Natural killer cell (primary cell): Measurements from ENCODE around the gene LYPD6B. TPM values are rescaled to one million over a fixed set of nuclear protein-coding genes. Genes with fewer than 3 reads are reported as not detected.

Experiments used
- ATAC-seq, 3 donors: fragments of 150-1000 bp in 2 of 3; fragments of 200-7000 bp in 1 of 3; cut with Tn5 transposase; 1 replicate in 1 of 3; 2 replicates in 2 of 3; pipeline ENCODE4 v1.10.0; 2021; ENCODE audit warnings: mild to moderate bottlenecking in 2 of 3, moderate library complexity in 2 of 3
- DNase-seq, 2 donors: peaks; one replicate each; pipeline versions ENCODE4 v3.0.0 to v3.0.0-alpha.2; 2013 to 2021; ENCODE audit warnings: mixed read lengths in 1 of 2
- H3K27ac ChIP-seq: one replicate; pipeline ENCODE4 v1.5.1; 2013; ENCODE audit warnings: mild to moderate bottlenecking, low read length
- H3K27me3 ChIP-seq: one replicate; pipeline ENCODE4 v1.6.1; 2013; ENCODE audit warnings: low read length; ENCODE audit not compliant: control insufficient read depth, insufficient read depth
- H3K36me3 ChIP-seq: one replicate; pipeline ENCODE4 v1.6.1; 2013; ENCODE audit warnings: low read length; ENCODE audit not compliant: control insufficient read depth, insufficient read depth
- H3K4me1 ChIP-seq: one replicate; pipeline ENCODE4 v1.6.1; 2013; ENCODE audit warnings: low read length; ENCODE audit not compliant: control insufficient read depth, insufficient read depth
- H3K4me3 ChIP-seq: one replicate; pipeline ENCODE4 v1.5.1; 2013; ENCODE audit warnings: low read length
- H3K9me3 ChIP-seq: one replicate; pipeline ENCODE4 v1.6.1; 2013; ENCODE audit warnings: low read length; ENCODE audit not compliant: control insufficient read depth, insufficient read depth
- H3K27ac Mint-ChIP-seq, 2 donors: one replicate each; pipeline ENCODE4 v1.8.0; 2022; ENCODE audit warnings: mild to moderate bottlenecking in 2 of 2, mixed read lengths in 2 of 2, moderate library complexity in 1 of 2
- H3K27me3 Mint-ChIP-seq, 2 donors: one replicate each; pipeline ENCODE4 v1.8.0; 2022; ENCODE audit warnings: low read depth in 2 of 2, mixed read lengths in 2 of 2
- H3K36me3 Mint-ChIP-seq: one replicate; pipeline ENCODE4 v1.8.0; 2022; ENCODE audit warnings: mixed read lengths
- H3K4me1 Mint-ChIP-seq, 2 donors: one replicate each; pipeline ENCODE4 v1.8.0; 2022; ENCODE audit warnings: mixed read lengths in 2 of 2
- H3K4me3 Mint-ChIP-seq: one replicate; pipeline ENCODE4 v1.8.0; 2022; ENCODE audit warnings: mild to moderate bottlenecking, moderate library complexity, mixed read lengths
- H3K9me3 Mint-ChIP-seq, 2 donors: one replicate each; pipeline ENCODE4 v1.8.0; 2022; ENCODE audit warnings: mixed read lengths in 2 of 2
- CTCF ChIP-seq: fragments of 200-600 bp; IDR thresholded peaks from one replicate; pipeline ENCODE4 v1.8.0; 2022; ENCODE audit warnings: antibody characterized with exemption
- WGBS: methylation state at CpG from one replicate; pipeline ENCODE4 v1.1.7; 2013; ENCODE audit warnings: missing lambda C conversion rate; ENCODE audit not compliant: insufficient coverage; 5-methylcytosine and 5-hydroxymethylcytosine counted together
- intact Hi-C: fragments of 100-400 bp; cut with micrococcal nuclease; formaldehyde crosslinking; loops from one replicate; pipeline ENCODE4 v1.14.2; 2022
- total RNA-seq, 4 donors: library from RNA; stranded (reverse); fragments of 120-200 nt in 1 of 4; gene quantifications; one replicate each; pipeline versions ENCODE4 v1.2.3 to v1.2.4, GENCODE V29; 2013 to 2022

LYPD6B gene
- total RNA-seq, 3 donors from 2014 or later (not counting 1 experiment from before 2014, with no cell fraction given) = not detected

DNA sequence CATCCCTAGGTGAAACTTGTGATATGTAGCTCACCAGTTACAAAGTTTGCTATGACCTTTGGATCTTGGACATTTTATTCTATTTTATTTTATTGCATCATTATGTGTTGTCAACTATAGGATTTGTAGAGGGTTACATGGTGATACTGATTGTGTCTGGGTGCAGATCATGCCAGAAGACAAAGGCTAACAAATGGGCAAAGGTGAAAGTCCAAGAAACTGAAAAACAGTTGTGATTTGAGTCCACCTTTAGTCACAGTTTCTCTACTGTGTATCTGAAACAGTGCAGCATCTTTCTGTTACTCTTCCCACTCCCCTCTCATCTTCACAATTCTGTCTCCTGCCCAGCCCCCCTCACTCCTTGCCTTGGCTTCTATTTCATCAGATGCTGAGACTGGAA is 180.0 kb downstream of the LYPD6B start:
- H3K4me1 ChIP-seq = no peaks in the 10 kb centered on the region
- no peaks in the 10 kb centered on the region for H3K27me3 ChIP-seq
- H3K27me3 Mint-ChIP-seq = peaks cover 0 to 4% of the 10 kb centered on the region in 2 donors
- no peak for TF ChIP-seq CTCF
- intact Hi-C loops = no loop called here
- no peaks in the 10 kb centered on the region for H3K36me3 Mint-ChIP-seq
- H3K9me3 ChIP-seq = no peaks in the 10 kb centered on the region
- H3K4me1 Mint-ChIP-seq = no peaks in the 10 kb centered on the region
- peaks cover 0 to 2% of the 10 kb centered on the region in 2 donors for H3K9me3 Mint-ChIP-seq
- H3K4me3 ChIP-seq = no peak overlapping the region
- H3K4me3 Mint-ChIP-seq = no peak overlapping the region
- DNase-seq (no peak), ATAC-seq (no peak)
- H3K27ac Mint-ChIP-seq = no peak overlapping the region
- H3K36me3 ChIP-seq = no peaks in the 10 kb centered on the region
- no peak overlapping the region for H3K27ac ChIP-seq

- DNase-seq = no peak
- Histone ChIP-seq H3K4me3 (no peak overlapping the region), H3K36me3 (no peaks in the 10 kb centered on the region), H3K27me3 (no peaks in the 10 kb centered on the region), H3K9me3 (no peaks in the 10 kb centered on the region), H3K4me1 (no peaks in the 10 kb centered on the region), H3K27ac (no peak overlapping the region)
- Mint-ChIP-seq H3K4me3 (no peak overlapping the region), H3K36me3 (no peaks in the 10 kb centered on the region), H3K27me3 (peaks cover 0 to 4% of the 10 kb centered on the region in 2 donors), H3K27ac (no peak overlapping the region), H3K9me3 (peaks cover 0 to 2% of the 10 kb centered on the region in 2 donors), H3K4me1 (no peaks in the 10 kb centered on the region)
- intact Hi-C loops = no loop called here
- TF ChIP-seq CTCF = no peak
- no peak for ATAC-seq
- 88% methylated on average over 3 of the region's 3 CpGs for WGBS
Measured at GRCh38 chr2:149219856-149220255, 181.4 kb downstream of the LYPD6B start.

GRCh38 chr2:149221002-149221401 is 182.5 kb downstream of the LYPD6B start:
- no peak overlapping the region for H3K27ac ChIP-seq
- H3K27me3 ChIP-seq = no peaks in the 10 kb centered on the region
- no peak overlapping the region for H3K27ac Mint-ChIP-seq
- no peak overlapping the region for H3K4me3 ChIP-seq
- no peaks in the 10 kb centered on the region for H3K4me1 Mint-ChIP-seq
- intact Hi-C loops = no loop called here
- no peak for TF ChIP-seq CTCF
- no peaks in the 10 kb centered on the region for H3K36me3 ChIP-seq
- no peak for ATAC-seq
- no peaks in the 10 kb centered on the region for H3K4me1 ChIP-seq
- no peak overlapping the region for H3K4me3 Mint-ChIP-seq
- H3K9me3 ChIP-seq = no peaks in the 10 kb centered on the region
- H3K27me3 Mint-ChIP-seq = peaks cover 0 to 4% of the 10 kb centered on the region in 2 donors
- no peaks in the 10 kb centered on the region for H3K36me3 Mint-ChIP-seq
- DNase-seq = no peak
- 95% methylated on average over 8 of the region's 9 CpGs for WGBS
- peaks cover 2 to 4% of the 10 kb centered on the region in 2 donors for H3K9me3 Mint-ChIP-seq

DNA sequence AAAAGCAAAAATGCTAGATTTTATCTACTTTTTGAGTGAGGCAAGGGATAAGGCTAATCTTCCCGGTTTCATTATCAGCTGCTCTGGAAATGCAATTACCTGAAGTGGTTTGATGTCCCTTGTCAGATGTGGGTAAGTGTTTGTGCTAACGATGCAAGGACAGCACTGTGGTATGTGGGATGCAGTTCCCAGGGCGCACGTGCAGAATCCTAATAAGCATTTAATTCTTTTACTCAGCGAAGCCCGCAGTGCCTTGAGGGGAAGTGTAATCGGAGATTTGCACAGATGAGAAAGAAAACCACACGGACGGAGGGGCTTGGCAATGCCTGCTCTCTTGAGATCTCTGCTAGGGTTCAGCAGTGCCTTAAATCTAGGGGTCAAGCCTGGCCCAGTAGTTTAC is 183.4 kb downstream of the LYPD6B start:
- DNase-seq (no peak), ATAC-seq (no peak)
- no peaks in the 10 kb centered on the region for H3K27me3 ChIP-seq
- Mint-ChIP-seq H3K9me3 (peaks cover 2 to 6% of the 10 kb centered on the region in 2 donors), H3K27me3 (peaks cover 0 to 4% of the 10 kb centered on the region in 2 donors), H3K27ac (no peak overlapping the region), H3K4me3 (no peak overlapping the region), H3K36me3 (no peaks in the 10 kb centered on the region), H3K4me1 (no peaks in the 10 kb centered on the region)
- no peaks in the 10 kb centered on the region for H3K36me3 ChIP-seq
- intact Hi-C loops = no loop called here
- H3K4me3 ChIP-seq = no peak overlapping the region
- 74% methylated on average over 9 of the region's 9 CpGs for WGBS
- no peaks in the 10 kb centered on the region for H3K9me3 ChIP-seq
- no peaks in the 10 kb centered on the region for H3K4me1 ChIP-seq
- H3K27ac ChIP-seq = no peak overlapping the region
- TF ChIP-seq CTCF = no peak
